HepG2 (cell line): ENCODE results near the gene ANKMY2.

Experiments used
- MED1 ChIP-seq: sonication (generic); formaldehyde crosslinking; IDR thresholded peaks from 2 replicates; pipeline ENCODE4 v1.4.0; 2020; ENCODE audit warnings: missing genetic modification reagents
- PHF5A ChIP-seq: IDR thresholded peaks from one replicate; pipeline ENCODE4 v1.6.1; 2018; ENCODE audit warnings: low read depth, missing genetic modification reagents; ENCODE audit not compliant: unreplicated experiment
- ZNF20 ChIP-seq: sonication (generic); formaldehyde crosslinking; IDR thresholded peaks from 2 replicates; pipeline ENCODE4 v1.4.0; 2020; ENCODE audit warnings: mild to moderate bottlenecking, moderate library complexity, missing genetic modification reagents
- ZNF362 ChIP-seq: sonication (generic); formaldehyde crosslinking; IDR thresholded peaks from 2 replicates; pipeline ENCODE4 v1.4.0; 2020; ENCODE audit warnings: missing genetic modification reagents, mild to moderate bottlenecking, borderline replicate concordance
- TF ChIP-seq, protein P1 (sequence below): sonication (generic); formaldehyde crosslinking; IDR thresholded peaks from 2 replicates; pipeline ENCODE4 v1.4.0; 2020; ENCODE audit warnings: missing genetic modification reagents, borderline replicate concordance
- TF ChIP-seq, protein P2 (sequence below): sonication (generic); formaldehyde crosslinking; conservative IDR thresholded peaks from 2 replicates; pipeline ENCODE4 v1.5.0; 2020; ENCODE audit warnings: missing genetic modification reagents

DNA sequence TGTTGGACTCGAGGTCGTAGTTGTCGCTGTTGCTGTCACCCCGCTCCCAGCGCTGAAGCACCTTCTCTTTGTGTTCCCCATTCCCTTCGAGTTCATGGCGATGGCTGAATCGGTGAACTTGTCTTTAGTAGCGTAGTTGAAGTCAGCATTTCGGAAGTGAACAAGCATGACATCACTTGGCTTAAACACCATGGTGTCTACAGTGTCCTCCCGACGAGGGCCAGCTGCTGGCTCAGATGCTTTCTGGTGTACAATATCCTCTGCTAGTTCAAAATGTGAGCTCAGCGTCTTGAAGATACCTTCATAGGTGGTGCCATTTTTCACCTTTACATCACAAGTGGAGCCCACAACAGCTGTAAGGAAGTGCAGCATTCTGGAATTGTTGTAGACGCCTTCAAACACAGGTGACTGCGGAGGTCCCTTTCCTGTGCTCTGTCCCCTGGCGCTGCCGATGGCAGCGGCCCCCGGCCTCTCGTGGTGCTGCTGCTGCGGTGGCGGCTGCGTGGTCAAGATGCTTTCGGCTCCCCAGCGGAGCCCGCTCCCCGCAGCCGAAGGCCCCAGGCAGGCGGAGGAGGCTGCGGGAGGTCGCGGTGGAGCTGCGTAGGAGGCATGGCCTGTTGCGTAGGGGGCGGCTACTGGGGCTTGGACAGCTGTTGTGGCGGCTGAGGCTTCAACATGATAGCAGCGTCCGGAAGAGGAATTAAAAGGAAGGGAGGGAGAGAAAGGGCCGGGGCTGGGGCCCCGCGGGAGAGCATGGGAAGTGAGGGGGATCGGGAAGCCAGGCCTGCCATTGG, 59.3 kb downstream of the ANKMY2 start:
- TF ChIP-seq ZNF20 (CRISPR knock-in tag) = no peak
- no peak for TF ChIP-seq MED1 (CRISPR knock-in tag)
- TF ChIP-seq, protein P1, sequence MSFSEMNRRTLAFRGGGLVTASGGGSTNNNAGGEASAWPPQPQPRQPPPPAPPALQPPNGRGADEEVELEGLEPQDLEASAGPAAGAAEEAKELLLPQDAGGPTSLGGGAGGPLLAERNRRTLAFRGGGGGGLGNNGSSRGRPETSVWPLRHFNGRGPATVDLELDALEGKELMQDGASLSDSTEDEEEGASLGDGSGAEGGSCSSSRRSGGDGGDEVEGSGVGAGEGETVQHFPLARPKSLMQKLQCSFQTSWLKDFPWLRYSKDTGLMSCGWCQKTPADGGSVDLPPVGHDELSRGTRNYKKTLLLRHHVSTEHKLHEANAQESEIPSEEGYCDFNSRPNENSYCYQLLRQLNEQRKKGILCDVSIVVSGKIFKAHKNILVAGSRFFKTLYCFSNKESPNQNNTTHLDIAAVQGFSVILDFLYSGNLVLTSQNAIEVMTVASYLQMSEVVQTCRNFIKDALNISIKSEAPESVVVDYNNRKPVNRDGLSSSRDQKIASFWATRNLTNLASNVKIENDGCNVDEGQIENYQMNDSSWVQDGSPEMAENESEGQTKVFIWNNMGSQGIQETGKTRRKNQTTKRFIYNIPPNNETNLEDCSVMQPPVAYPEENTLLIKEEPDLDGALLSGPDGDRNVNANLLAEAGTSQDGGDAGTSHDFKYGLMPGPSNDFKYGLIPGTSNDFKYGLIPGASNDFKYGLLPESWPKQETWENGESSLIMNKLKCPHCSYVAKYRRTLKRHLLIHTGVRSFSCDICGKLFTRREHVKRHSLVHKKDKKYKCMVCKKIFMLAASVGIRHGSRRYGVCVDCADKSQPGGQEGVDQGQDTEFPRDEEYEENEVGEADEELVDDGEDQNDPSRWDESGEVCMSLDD (CRISPR knock-in tag) = no peak
- TF ChIP-seq PHF5A = no peak
- TF ChIP-seq ZNF362 (CRISPR knock-in tag) = no peak
- TF ChIP-seq, protein P2, sequence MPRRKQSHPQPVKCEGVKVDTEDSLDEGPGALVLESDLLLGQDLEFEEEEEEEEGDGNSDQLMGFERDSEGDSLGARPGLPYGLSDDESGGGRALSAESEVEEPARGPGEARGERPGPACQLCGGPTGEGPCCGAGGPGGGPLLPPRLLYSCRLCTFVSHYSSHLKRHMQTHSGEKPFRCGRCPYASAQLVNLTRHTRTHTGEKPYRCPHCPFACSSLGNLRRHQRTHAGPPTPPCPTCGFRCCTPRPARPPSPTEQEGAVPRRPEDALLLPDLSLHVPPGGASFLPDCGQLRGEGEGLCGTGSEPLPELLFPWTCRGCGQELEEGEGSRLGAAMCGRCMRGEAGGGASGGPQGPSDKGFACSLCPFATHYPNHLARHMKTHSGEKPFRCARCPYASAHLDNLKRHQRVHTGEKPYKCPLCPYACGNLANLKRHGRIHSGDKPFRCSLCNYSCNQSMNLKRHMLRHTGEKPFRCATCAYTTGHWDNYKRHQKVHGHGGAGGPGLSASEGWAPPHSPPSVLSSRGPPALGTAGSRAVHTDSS (CRISPR knock-in tag) = no peak
